ENCODE data around the gene ZNF366. TPM values are rescaled to one million over a fixed set of nuclear protein-coding genes. Genes with fewer than 3 reads are reported as not detected.

The ZNF366 gene
- total and polyA plus RNA-seq, 10 donors: 0.26 to 19.8 (median 9.4) TPM

- Histone ChIP-seq H3K4me1 (peaks cover 0 to 12% (median 1%) of the 10 kb centered on the region in 6 donors), H3K27me3 (replicated peaks in 1 of 7) (no peaks in the 10 kb centered on the region), H3K36me3 (peaks cover 0 to 31% (median 0%) of the 10 kb centered on the region in 6 donors), H3K4me3 (no peak overlapping the region), H3K9me3 (no peaks in the 10 kb centered on the region), H3K27ac (no peak overlapping the region)
- 80 to 88% (median 84%) methylated on average over 13 to 14 of the region's 14 CpGs for WGBS, 5 donors
- no peak for DNase-seq
- TF ChIP-seq CTCF (IDR thresholded peaks at IDR 0.05 in 8 of 11, conservative IDR thresholded peaks at IDR 0.05 in 3 of 11): no peak
- no peak for TF ChIP-seq POLR2AphosphoS5 (IDR thresholded peaks at IDR 0.05)
- no peak for TF ChIP-seq POLR2A (IDR thresholded peaks at IDR 0.05)
- intact Hi-C loops (cut with DNase I; ENCODE audit: low total_unique reads): no loop called here
Observed at GRCh38 chr5:72443883-72444282, 63.3 kb downstream of the ZNF366 start.

- no peaks in the 10 kb centered on the region for H3K27me3 ChIP-seq (replicated peaks in 1 of 7)
- no peak for TF ChIP-seq POLR2A (IDR thresholded peaks at IDR 0.05)
- TF ChIP-seq POLR2AphosphoS5 (IDR thresholded peaks at IDR 0.05): no peak
- TF ChIP-seq CTCF (IDR thresholded peaks at IDR 0.05 in 8 of 11, conservative IDR thresholded peaks at IDR 0.05 in 3 of 11): no peak
- no peak overlapping the region for H3K4me3 ChIP-seq
- H3K27ac ChIP-seq: no peak overlapping the region
- DNase-seq: no peak
- 90 to 98% (median 95%) methylated on average over 3 of the region's 3 CpGs for WGBS, 5 donors
- peaks cover 0 to 19% (median 0%) of the 10 kb centered on the region in 6 donors for H3K36me3 ChIP-seq
- intact Hi-C loops (cut with DNase I; ENCODE audit: low total_unique reads): no loop called here
- peaks cover 0 to 12% (median 1%) of the 10 kb centered on the region in 6 donors for H3K4me1 ChIP-seq
- H3K9me3 ChIP-seq: no peaks in the 10 kb centered on the region
Observed at GRCh38 chr5:72441862-72442540, 65.2 kb downstream of the ZNF366 start.

DNA sequence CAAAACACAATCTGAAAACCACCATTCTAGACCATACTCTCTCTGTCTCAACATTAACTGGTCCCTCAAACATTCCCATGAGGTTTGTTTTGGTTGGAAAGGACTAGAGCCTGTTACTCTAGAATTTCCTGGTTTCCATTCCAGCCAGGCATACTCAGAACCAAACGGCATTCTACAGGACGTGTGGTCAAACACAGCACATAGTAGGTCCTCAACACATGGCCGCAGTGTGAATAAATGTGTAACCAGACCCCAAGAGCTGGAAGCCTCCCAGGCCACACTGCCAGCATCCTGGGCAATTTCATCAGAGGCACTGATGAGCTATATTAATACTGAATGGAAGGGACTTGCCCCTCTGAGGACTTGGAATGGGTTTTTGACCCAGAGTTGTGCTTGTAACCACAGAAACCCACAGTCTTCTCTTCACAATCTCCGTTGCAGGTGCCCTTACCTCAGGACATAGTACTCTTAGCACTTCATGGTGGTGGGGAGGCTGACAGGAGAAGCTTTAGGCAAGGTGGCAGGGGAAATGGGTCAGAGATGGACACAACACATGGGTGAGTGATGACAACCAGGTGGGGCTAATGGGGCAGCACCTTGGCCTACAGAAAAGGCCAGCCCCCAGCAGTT lies 66.0 kb downstream of the ZNF366 start:
- Histone ChIP-seq H3K36me3 (peaks cover 0 to 11% (median 0%) of the 10 kb centered on the region in 6 donors), H3K4me1 (peaks cover 0 to 12% (median 1%) of the 10 kb centered on the region in 6 donors), H3K27ac (no peak overlapping the region), H3K27me3 (replicated peaks in 1 of 7) (no peaks in the 10 kb centered on the region), H3K9me3 (no peaks in the 10 kb centered on the region), H3K4me3 (no peak overlapping the region)
- intact Hi-C loops (cut with DNase I; ENCODE audit: low total_unique reads): no loop called here
- 83 to 93% (median 93%) methylated on average over 4 of the region's 4 CpGs for WGBS, 5 donors
- DNase-seq: no peak
- TF ChIP-seq POLR2AphosphoS5 (IDR thresholded peaks at IDR 0.05): no peak
- TF ChIP-seq POLR2A (IDR thresholded peaks at IDR 0.05): no peak
- TF ChIP-seq CTCF (IDR thresholded peaks at IDR 0.05 in 8 of 11, conservative IDR thresholded peaks at IDR 0.05 in 3 of 11): no peak

- H3K36me3 ChIP-seq: peaks cover 0 to 11% (median 0%) of the 10 kb centered on the region in 6 donors
- H3K27ac ChIP-seq: no peak overlapping the region
- DNase-seq: no peak
- H3K9me3 ChIP-seq: no peaks in the 10 kb centered on the region
- H3K4me1 ChIP-seq: peaks cover 0 to 4% (median 0%) of the 10 kb centered on the region in 6 donors
- WGBS, 5 donors: 61 to 72% (median 68%) methylated on average over 1 of the region's 1 CpG
- no peak for TF ChIP-seq POLR2A (IDR thresholded peaks at IDR 0.05)
- TF ChIP-seq CTCF (IDR thresholded peaks at IDR 0.05 in 8 of 11, conservative IDR thresholded peaks at IDR 0.05 in 3 of 11): no peak
- TF ChIP-seq POLR2AphosphoS5 (IDR thresholded peaks at IDR 0.05): no peak
- no peak overlapping the region for H3K4me3 ChIP-seq
- intact Hi-C loops (cut with DNase I; ENCODE audit: low total_unique reads): no loop called here
- no peaks in the 10 kb centered on the region for H3K27me3 ChIP-seq (replicated peaks in 1 of 7)
Observed at GRCh38 chr5:72440207-72440638, 67.0 kb downstream of the ZNF366 start.
